AG10803 (cell line): ENCODE measurements around the gene U2SURP.

Source experiments
- DNase-seq: peaks from one replicate; pipeline ENCODE4 v3.0.0; 2010; ENCODE audit warnings: low read depth
- H3K4me3 ChIP-seq: 2 replicates; pipeline ENCODE4 v1.5.1; 2011; ENCODE audit warnings: mild to moderate bottlenecking, low read length, control low read depth
- TF ChIP-seq, protein P1 (sequence below): conservative IDR thresholded peaks from 2 replicates; pipeline ENCODE4 v1.5.1; 2011; ENCODE audit warnings: mild to moderate bottlenecking, low read length, control low read depth, inconsistent platforms

The U2SURP gene

DNA sequence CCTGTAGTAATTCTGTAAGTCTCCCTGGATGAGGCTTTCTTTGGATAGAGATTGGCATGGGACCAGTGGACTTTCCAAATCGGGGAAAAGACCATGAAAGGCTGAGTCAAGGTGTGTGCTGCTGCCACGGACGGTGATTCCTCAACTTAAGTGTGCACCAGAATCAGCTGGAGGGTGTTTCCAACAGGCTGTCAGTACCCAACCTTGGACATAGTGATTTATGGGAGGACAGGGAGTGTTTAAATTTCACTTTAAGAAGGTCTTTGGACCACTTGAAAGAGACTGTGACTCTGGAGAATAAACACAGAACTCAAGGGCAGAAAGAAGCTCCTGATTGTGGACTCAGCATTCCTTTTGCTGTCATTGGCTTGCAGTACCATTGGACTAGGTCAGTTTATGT lies 97.8 kb downstream of the U2SURP start:
- H3K4me3 ChIP-seq, result no peak overlapping the region
- no peak for DNase-seq
- TF ChIP-seq, protein P1, sequence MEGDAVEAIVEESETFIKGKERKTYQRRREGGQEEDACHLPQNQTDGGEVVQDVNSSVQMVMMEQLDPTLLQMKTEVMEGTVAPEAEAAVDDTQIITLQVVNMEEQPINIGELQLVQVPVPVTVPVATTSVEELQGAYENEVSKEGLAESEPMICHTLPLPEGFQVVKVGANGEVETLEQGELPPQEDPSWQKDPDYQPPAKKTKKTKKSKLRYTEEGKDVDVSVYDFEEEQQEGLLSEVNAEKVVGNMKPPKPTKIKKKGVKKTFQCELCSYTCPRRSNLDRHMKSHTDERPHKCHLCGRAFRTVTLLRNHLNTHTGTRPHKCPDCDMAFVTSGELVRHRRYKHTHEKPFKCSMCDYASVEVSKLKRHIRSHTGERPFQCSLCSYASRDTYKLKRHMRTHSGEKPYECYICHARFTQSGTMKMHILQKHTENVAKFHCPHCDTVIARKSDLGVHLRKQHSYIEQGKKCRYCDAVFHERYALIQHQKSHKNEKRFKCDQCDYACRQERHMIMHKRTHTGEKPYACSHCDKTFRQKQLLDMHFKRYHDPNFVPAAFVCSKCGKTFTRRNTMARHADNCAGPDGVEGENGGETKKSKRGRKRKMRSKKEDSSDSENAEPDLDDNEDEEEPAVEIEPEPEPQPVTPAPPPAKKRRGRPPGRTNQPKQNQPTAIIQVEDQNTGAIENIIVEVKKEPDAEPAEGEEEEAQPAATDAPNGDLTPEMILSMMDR, result no peak

DNA sequence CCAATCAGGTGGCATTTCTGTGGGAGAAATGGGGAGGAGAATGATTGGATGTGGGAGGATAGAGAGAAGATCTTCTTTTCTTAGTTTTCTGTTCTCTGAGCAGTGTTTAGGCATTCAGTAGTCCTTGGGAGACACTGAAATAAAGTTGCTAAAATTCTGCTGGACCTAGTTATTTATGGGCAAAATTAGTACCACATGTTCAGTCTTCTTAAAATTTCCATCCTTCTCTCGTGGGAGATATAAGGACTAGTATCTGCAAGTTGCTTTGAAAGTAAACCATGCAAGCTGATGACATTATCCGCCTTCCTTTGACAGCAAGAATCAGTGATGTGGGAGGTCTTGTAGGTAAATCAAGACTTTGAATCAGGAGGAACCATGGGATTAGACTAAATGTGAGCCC lies 98.3 kb downstream of the U2SURP start:
- H3K4me3 ChIP-seq, result no peak overlapping the region
- no peak for DNase-seq
- TF ChIP-seq, protein P1, result no peak

DNA sequence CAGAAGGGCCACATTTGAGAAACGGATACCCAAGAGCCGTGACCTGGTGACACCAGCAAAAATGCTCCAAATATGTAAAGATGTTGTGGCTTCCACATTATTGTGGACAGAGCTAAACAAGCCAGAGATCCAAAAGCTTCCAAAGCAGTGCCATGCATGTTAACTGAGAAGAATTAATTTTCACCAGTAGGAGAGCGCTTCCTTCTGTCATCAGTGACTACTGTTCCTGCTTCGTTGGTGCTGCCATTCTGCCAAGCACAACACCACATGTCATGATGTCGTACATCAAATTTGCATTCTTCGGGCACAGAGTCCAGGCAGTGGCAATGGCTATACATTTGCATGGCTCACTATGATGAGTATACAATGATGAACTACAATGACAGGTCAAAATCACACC lies 99.1 kb downstream of the U2SURP start:
- H3K4me3 ChIP-seq, result no peak overlapping the region
- TF ChIP-seq, protein P1, result no peak
- no peak for DNase-seq

DNA sequence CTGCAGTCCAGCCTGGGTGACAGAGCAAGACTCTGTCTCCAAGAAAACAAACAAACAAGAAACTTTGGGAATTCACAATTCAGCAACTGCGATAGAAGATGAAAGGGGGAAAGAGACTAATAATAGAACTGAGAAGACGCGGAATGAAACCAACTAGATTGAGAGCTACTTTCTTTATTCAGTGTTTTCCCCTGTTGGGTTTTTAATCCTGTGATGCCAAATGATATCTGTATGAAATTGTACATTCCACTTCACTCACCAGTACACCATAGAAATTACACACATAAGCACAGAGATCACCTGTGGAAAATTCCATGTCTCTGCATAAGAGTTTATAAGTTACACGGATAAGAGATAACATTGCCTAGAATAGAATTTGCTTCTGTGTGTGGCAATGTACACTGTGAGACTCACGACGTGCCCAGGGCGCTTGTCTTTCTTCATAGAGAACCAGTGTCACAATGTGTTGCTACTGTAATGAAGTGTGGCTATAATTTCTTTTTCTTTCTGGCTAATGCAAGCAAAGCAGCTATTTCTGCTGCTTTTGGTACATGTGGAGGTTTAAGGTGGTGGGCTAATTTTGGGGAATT lies 100.5 kb downstream of the U2SURP start:
- TF ChIP-seq, protein P1, result no peak
- no peak overlapping the region for H3K4me3 ChIP-seq
- DNase-seq, result no peak

DNA sequence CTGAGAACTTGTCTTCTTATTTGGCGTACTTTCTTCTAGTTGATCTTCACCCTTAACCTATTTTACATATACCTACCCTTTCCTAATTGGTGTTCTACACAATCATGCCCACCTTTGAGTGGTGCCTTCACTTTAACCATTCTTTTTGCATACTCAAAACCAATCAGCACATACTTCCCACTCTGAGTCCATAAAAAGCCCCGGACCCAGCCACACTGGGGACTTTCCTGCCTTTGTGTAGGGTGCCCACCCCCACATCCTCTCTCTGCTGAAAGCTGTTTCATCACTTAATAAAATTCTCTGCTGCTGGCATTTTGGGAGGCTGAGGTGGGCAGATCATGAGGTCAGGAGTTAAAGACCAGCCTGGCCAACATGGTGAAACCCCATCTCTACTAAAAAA lies 102.3 kb downstream of the U2SURP start:
- TF ChIP-seq, protein P1, result no peak
- no peak overlapping the region for H3K4me3 ChIP-seq
- DNase-seq, result no peak

DNA sequence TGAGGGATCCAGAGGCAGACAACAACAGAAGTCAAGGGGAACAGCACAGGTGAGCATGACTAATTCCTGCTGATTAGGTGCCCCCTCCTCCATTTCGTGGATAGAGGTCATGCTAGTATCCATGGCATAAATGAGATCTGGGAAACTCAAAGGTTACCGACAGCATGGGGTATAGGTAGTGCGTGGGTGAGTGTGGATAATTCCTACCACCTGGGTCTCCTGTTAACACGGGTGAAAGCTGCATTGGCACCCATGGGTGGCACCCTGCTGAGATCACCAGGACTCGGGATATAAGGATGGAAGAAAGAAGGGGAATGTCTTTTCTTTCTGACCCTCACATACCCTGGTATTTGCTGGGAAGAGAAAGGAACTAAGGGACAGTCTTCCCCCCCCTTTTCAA lies 103.8 kb downstream of the U2SURP start:
- TF ChIP-seq, protein P1, result no peak
- no peak overlapping the region for H3K4me3 ChIP-seq
- DNase-seq, result no peak

DNA sequence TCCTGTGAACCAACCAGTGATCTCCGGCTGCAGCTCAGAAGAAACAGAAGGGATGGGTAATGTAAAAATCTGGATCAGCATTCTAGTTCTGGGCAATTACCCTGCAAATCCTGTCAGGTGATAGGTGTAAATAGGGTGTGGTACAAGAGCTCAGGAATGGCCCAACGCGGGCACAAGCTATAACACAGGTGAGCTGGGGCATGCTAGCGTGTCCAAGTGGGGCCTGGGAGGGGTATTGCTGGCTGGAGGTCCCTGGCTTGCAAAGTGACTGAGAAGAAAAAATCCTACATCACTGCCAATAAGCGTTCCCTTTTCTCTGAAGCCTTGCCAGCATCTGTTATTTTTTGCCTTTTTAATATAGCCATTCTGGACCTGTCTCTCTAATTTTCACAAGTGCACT lies 108.5 kb downstream of the U2SURP start:
- H3K4me3 ChIP-seq, result no peak overlapping the region
- DNase-seq, result no peak
- TF ChIP-seq, protein P1, result no peak
